Mesothelial cell of epicardium (in vitro differentiated cells): ENCODE measurements around the gene CHAF1A. TPM values are rescaled to one million over a fixed set of nuclear protein-coding genes. Genes with fewer than 3 reads are reported as not detected.

Source experiments
- DNase-seq, 2 experiments: peaks; one replicate each; pipeline ENCODE4 v3.0.0; 2021; ENCODE audit warnings: low spot score in 2 of 2; ENCODE audit not compliant: unreplicated experiment in 2 of 2
- H3K27ac Mint-ChIP-seq: 2 replicates; pipeline ENCODE4 v1.8.0; 2021; ENCODE audit warnings: mixed read lengths
- H3K27me3 Mint-ChIP-seq: 2 replicates; pipeline ENCODE4 v1.8.0; 2021; ENCODE audit warnings: low read depth, mixed read lengths
- H3K36me3 Mint-ChIP-seq: 2 replicates; pipeline ENCODE4 v1.8.0; 2021; ENCODE audit warnings: mixed read lengths
- H3K4me1 Mint-ChIP-seq: 2 replicates; pipeline ENCODE4 v1.8.0; 2021; ENCODE audit warnings: mixed read lengths
- H3K4me3 Mint-ChIP-seq: 2 replicates; pipeline ENCODE4 v1.8.0; 2021; ENCODE audit warnings: mild to moderate bottlenecking, moderate library complexity, mixed read lengths
- H3K9me3 Mint-ChIP-seq: 2 replicates; pipeline ENCODE4 v1.8.0; 2021; ENCODE audit warnings: mixed read lengths
- total RNA-seq: library from RNA; stranded (reverse); gene quantifications from 3 replicates; pipeline ENCODE4 v1.2.1, GENCODE V29; 2021
- TF ChIP-seq, protein P1 (sequence below): fragments of 200-600 bp; sonication (generic); IDR thresholded peaks from one replicate; pipeline ENCODE4 v1.5.0; 2021; ENCODE audit warnings: antibody characterized with exemption; ENCODE audit not compliant: unreplicated experiment

CHAF1A gene
- total RNA-seq, 1 donor from 2014 or later = 33.1 TPM

DNA sequence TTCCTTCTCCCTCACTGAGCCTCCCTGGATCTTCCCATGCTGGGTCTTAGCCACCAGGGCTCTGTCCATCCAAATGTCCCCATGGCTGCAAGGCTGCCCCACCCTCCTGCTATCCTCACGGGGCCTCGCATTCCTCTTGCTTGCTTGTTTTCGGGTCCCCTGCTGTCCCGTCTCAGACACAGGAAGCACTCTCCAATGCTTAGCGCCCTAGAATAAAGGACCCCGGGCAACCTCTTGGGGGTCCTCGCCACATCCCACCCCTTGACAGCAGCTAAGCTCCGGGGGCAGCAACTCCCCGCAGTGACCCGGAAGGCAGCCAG lies 25.8 kb upstream of the CHAF1A start:
- peaks cover 61% of the 10 kb centered on the region for H3K4me1 Mint-ChIP-seq
- TF ChIP-seq, protein P1, sequence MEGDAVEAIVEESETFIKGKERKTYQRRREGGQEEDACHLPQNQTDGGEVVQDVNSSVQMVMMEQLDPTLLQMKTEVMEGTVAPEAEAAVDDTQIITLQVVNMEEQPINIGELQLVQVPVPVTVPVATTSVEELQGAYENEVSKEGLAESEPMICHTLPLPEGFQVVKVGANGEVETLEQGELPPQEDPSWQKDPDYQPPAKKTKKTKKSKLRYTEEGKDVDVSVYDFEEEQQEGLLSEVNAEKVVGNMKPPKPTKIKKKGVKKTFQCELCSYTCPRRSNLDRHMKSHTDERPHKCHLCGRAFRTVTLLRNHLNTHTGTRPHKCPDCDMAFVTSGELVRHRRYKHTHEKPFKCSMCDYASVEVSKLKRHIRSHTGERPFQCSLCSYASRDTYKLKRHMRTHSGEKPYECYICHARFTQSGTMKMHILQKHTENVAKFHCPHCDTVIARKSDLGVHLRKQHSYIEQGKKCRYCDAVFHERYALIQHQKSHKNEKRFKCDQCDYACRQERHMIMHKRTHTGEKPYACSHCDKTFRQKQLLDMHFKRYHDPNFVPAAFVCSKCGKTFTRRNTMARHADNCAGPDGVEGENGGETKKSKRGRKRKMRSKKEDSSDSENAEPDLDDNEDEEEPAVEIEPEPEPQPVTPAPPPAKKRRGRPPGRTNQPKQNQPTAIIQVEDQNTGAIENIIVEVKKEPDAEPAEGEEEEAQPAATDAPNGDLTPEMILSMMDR = no peak
- H3K9me3 Mint-ChIP-seq = no peaks in the 10 kb centered on the region
- H3K27ac Mint-ChIP-seq = peak overlapping the region; percentile 98
- DNase-seq = no peak
- peak overlapping the region; percentile 55 for H3K4me3 Mint-ChIP-seq
- no peaks in the 10 kb centered on the region for H3K36me3 Mint-ChIP-seq
- no peaks in the 10 kb centered on the region for H3K27me3 Mint-ChIP-seq

DNA sequence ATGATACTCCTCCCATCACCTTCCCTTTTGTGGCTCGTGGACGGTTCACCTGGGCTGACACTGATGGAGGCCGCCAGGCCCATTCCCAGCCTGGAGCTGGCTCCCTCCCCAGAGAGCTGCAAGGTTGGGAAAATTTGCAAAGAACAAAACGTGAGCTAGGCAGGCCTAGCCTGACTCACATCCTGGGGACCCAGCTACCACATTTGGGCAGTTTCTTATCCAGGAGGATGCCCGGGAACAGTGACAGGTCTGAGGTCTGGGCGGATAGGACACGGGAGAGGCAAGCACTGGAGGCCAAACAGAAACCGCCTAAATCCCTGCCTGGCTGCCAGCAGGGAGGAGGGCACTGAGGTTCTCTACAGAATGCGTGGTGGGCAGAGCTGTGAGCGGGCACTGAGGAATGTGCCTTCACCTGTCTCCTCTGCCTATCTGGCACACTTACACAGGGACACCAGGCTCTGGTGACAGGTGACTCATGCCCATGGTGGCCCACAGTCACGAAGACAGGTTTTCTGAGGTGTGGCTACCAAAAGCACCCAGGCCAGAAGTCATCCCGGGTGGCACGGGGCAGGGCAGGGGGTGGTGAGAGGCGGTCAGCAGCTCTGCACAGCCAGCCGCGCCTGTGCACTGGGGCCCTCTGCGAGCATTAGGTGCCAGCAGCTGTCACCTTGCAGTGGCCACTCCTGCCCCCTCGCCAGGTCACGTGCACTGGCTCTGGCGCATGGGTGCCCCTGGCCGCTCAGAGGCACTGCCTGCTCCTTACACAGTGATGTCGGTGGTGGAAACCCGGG lies 25.3 kb upstream of the CHAF1A start:
- Mint-ChIP-seq H3K4me3 (peak overlapping the region; percentile 55), H3K36me3 (no peaks in the 10 kb centered on the region), H3K4me1 (peaks cover 64% of the 10 kb centered on the region), H3K27me3 (no peaks in the 10 kb centered on the region), H3K27ac (peak overlapping the region; percentile 98), H3K9me3 (no peaks in the 10 kb centered on the region)
- TF ChIP-seq, protein P1 = no peak
- no peak for DNase-seq

DNA sequence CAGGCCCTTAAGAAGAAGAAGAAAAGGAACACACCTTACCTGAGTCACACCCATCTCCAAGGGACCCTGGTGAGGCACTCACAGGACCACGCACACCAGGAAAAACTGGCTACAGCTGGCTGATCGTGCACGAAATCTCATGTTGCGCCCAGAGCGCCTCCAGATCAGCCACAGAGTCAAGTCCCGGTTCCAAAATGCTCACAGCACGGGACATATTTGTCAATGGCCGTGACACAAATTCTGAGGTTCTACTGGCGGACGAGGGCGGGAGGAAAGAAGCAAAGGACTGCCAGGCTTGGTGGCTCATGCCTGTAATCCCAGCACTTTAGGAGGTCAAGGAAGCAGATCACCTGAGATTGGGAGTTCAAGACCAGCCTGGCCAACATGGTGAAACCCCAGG lies 23.6 kb upstream of the CHAF1A start:
- H3K27me3 Mint-ChIP-seq = no peaks in the 10 kb centered on the region
- DNase-seq = no peak
- H3K27ac Mint-ChIP-seq = peak overlapping the region; percentile 47
- no peak overlapping the region for H3K4me3 Mint-ChIP-seq
- H3K9me3 Mint-ChIP-seq = no peaks in the 10 kb centered on the region
- H3K36me3 Mint-ChIP-seq = no peaks in the 10 kb centered on the region
- TF ChIP-seq, protein P1 = no peak
- H3K4me1 Mint-ChIP-seq = peaks cover 52% of the 10 kb centered on the region

DNA sequence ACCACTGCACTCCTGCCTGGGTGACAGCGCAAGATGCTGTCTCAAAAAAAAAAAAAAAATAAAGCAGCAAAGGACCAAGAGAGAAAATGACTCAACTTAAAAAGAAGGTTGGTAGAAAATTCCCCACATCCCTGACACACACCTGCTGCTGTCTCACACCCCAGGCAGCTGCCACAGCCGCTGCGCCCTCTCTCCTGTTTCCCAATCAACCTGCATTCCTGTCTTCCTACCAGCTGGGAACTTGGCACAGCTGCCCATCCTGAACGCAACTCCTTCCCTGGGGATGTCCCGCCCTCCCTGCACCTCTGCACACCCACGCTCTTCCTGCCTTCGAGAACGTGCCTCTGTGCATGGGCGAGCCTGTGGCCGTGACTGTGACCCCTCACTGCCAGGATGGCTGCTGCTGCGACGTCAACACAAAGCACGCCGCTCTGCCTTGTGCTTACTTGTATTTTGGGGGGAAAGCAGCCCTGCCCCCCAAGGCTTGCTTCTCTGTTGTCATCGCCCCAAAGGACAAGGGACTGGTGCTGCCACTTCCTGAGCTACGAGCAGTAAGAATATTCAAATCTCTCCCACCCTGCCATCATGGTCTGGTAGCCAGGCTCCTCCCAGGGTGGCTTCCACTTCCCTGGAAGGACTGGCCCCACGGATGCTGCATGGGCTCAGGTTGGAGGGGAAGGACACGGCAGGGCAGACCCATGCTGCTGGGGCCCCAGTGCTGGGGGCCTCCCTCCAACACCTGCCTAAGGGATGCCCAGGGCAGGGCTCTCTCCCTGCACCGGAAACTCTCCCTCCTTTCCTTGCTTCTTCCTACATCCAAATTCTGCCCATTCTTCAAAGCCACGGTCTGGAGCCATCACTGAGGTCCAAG lies 22.8 kb upstream of the CHAF1A start:
- Mint-ChIP-seq H3K9me3 (no peaks in the 10 kb centered on the region), H3K27me3 (no peaks in the 10 kb centered on the region), H3K4me3 (no peak overlapping the region), H3K27ac (peak overlapping the region; percentile 64), H3K4me1 (peaks cover 47% of the 10 kb centered on the region), H3K36me3 (no peaks in the 10 kb centered on the region)
- TF ChIP-seq, protein P1 = no peak
- DNase-seq = no peak

DNA sequence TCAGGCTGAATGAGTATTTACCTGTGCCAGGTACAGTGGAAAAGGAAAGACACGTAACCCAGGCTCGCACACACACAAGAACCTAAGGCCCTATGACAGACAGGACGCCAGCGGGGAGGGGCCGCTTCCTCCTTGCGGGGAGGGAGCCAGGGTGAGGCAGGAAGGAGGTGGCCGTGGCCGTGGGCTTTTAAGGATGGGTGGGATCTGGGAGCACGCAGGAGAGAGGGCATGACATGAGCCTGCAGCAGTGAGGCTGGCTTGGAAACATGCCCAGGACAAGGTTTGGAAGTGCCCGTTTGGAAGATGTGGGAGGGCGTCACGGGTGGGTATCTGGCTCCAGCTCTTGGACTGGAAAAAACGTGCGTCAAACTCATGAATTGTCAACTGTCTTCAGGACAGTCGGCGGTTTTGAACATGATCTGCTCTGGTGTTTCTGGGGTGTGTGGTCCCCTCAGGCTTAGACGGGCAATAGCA lies 22.1 kb upstream of the CHAF1A start:
- no peak for DNase-seq
- Mint-ChIP-seq H3K36me3 (no peaks in the 10 kb centered on the region), H3K4me1 (peaks cover 42% of the 10 kb centered on the region), H3K4me3 (no peak overlapping the region), H3K9me3 (no peaks in the 10 kb centered on the region), H3K27ac (peak overlapping the region; percentile 60), H3K27me3 (no peaks in the 10 kb centered on the region)
- TF ChIP-seq, protein P1 = no peak
